ENCODE results near the gene PAPLN. TPM values are rescaled to one million over a fixed set of nuclear protein-coding genes. Genes with fewer than 3 reads are reported as not detected.

The PAPLN gene
- polyA plus RNA-seq, 3 donors = 0.58 to 2.8 (median 0.73) TPM

DNA sequence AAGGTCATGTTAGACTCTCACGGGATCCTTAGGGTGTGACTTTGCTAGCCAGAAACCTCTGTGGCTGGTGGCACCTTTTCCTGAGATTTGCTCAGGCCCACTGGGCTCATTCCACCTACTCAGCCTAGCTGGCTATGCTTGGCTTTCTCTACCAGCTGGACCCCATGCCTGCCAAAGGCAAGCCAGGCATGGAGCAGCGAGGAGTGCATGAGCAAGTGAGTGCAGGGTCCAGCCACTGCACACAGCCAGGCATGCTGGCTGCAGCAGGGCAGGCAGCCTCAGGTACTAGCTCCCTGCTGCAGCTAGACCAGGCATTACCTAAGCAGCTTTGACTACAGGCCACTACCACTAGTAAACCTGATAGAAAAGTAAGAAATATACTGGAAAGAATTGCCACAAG is 29.7 kb upstream of the PAPLN start:
- Histone ChIP-seq H3K79me2 (ENCODE audit: insufficient read depth, low read length) (peaks cover 5% of the 10 kb centered on the region), H4K20me1 (ENCODE audit: insufficient read depth, low read length) (peaks cover 92% of the 10 kb centered on the region), H3K4me1 (ENCODE audit: control insufficient read depth in 1 of 2, insufficient read depth in 2 of 2, low read length in 2 of 2) (no peaks in the 10 kb centered on the region), H3K36me3 (replicated peaks in 1 of 2; ENCODE audit: control insufficient read depth in 1 of 2, insufficient read depth in 2 of 2, low read length in 2 of 2) (peaks cover 94 to 98% of the 10 kb centered on the region in 2 donors), H3K9me3 (replicated peaks in 1 of 2; ENCODE audit: control insufficient read depth in 1 of 2, insufficient read depth in 1 of 2, low read length in 2 of 2) (no peaks in the 10 kb centered on the region), H3K9ac (ENCODE audit: insufficient read depth, low read length, poor library complexity, severe bottlenecking) (no peak overlapping the region), H3K4me3 (replicated peaks in 1 of 3; ENCODE audit: low read depth in 2 of 3, low read length in 3 of 3) (no peak overlapping the region), H2AFZ (ENCODE audit: insufficient read depth, low read depth, low read length, poor library complexity, severe bottlenecking) (no peak overlapping the region), H3K4me2 (replicated peaks; ENCODE audit: extremely low read depth, low read length, poor library complexity, severe bottlenecking) (no peak overlapping the region), H3K27me3 (ENCODE audit: control insufficient read depth in 2 of 2, insufficient read depth in 2 of 2, low read length in 2 of 2) (no peaks in the 10 kb centered on the region), H3K27ac (ENCODE audit: low read depth in 1 of 2, low read length in 2 of 2) (no peak overlapping the region)
- H3K27me3 Mint-ChIP-seq (ENCODE audit: low read depth in 3 of 3) = no peaks in the 10 kb centered on the region
- no peaks in the 10 kb centered on the region for H3K4me1 Mint-ChIP-seq
- no peak overlapping the region for H3K27ac Mint-ChIP-seq
- H3K9me3 Mint-ChIP-seq = peaks cover 0 to 4% (median 0%) of the 10 kb centered on the region in 7 donors
- no peak for TF ChIP-seq CTCF (IDR thresholded peaks at IDR 0.05)
- DNase-seq = no peak
- H3K36me3 Mint-ChIP-seq = peaks cover 80 to 94% of the 10 kb centered on the region in 2 donors
- WGBS (ENCODE audit: insufficient coverage) = 100% methylated on average over 2 of the region's 2 CpGs
- intact Hi-C loops (cut with micrococcal nuclease) = loop anchor here in 1 of 2 donors (2.0 to 10.0 kb wide), 2 partner anchors 67 to 103 kb away; no protein-coding TSS in a partner anchor
- no peak overlapping the region for H3K4me3 Mint-ChIP-seq

GRCh38 chr14:73208390-73208789 is 28.9 kb upstream of the PAPLN start:
- peaks cover 95 to 98% of the 10 kb centered on the region in 2 donors for H3K36me3 ChIP-seq (replicated peaks in 1 of 2; ENCODE audit: control insufficient read depth in 1 of 2, insufficient read depth in 2 of 2, low read length in 2 of 2)
- Mint-ChIP-seq H3K4me1 (no peaks in the 10 kb centered on the region), H3K36me3 (peaks cover 80 to 92% of the 10 kb centered on the region in 2 donors), H3K4me3 (no peak overlapping the region), H3K9me3 (peaks cover 0 to 4% (median 0%) of the 10 kb centered on the region in 7 donors), H3K27ac (no peak overlapping the region), H3K27me3 (ENCODE audit: low read depth in 3 of 3) (no peaks in the 10 kb centered on the region)
- no peak for DNase-seq
- H3K27me3 ChIP-seq (ENCODE audit: control insufficient read depth in 2 of 2, insufficient read depth in 2 of 2, low read length in 2 of 2) = no peaks in the 10 kb centered on the region
- no peaks in the 10 kb centered on the region for H3K9me3 ChIP-seq (replicated peaks in 1 of 2; ENCODE audit: control insufficient read depth in 1 of 2, insufficient read depth in 1 of 2, low read length in 2 of 2)
- no peak overlapping the region for H3K4me3 ChIP-seq (replicated peaks in 1 of 3; ENCODE audit: low read depth in 2 of 3, low read length in 3 of 3)
- 100% methylated on average over 2 of the region's 3 CpGs for WGBS (ENCODE audit: insufficient coverage)
- H3K27ac ChIP-seq (ENCODE audit: low read depth in 1 of 2, low read length in 2 of 2) = no peak overlapping the region
- no peaks in the 10 kb centered on the region for H3K4me1 ChIP-seq (ENCODE audit: control insufficient read depth in 1 of 2, insufficient read depth in 2 of 2, low read length in 2 of 2)
- peaks cover 3% of the 10 kb centered on the region for H3K79me2 ChIP-seq (ENCODE audit: insufficient read depth, low read length)
- intact Hi-C loops (cut with micrococcal nuclease) = loop anchor here in 1 of 2 donors (10.0 kb wide), 1 partner anchor 104 kb away; no protein-coding TSS in a partner anchor
- H3K9ac ChIP-seq (ENCODE audit: insufficient read depth, low read length, poor library complexity, severe bottlenecking) = no peak overlapping the region
- H2AFZ ChIP-seq (ENCODE audit: insufficient read depth, low read depth, low read length, poor library complexity, severe bottlenecking) = no peak overlapping the region
- no peak for TF ChIP-seq CTCF (IDR thresholded peaks at IDR 0.05)
- no peak overlapping the region for H3K4me2 ChIP-seq (replicated peaks; ENCODE audit: extremely low read depth, low read length, poor library complexity, severe bottlenecking)
- peaks cover 93% of the 10 kb centered on the region for H4K20me1 ChIP-seq (ENCODE audit: insufficient read depth, low read length)
